Liver (tissue), 9 donors: ENCODE measurements around the gene ZNF628. TPM values are rescaled to one million over a fixed set of nuclear protein-coding genes. Genes with fewer than 3 reads are reported as not detected.

Source experiments
- DNase-seq: peaks from one replicate; pipeline ENCODE4 v3.0.0-alpha.2; 2017; ENCODE audit warnings: low spot score
- H3K27ac ChIP-seq, 2 donors: one replicate each; pipeline ENCODE4 v1.7.0; 2013; ENCODE audit warnings: inconsistent platforms in 2 of 2, low read length in 2 of 2, control low read depth in 1 of 2, low read depth in 1 of 2, mild to moderate bottlenecking in 1 of 2
- H3K27me3 ChIP-seq, 4 donors: one replicate each; pipeline versions ENCODE4 v1.6.1 to v1.7.0; 2013; ENCODE audit warnings: low read length in 3 of 4, inconsistent platforms in 1 of 4, mild to moderate bottlenecking in 1 of 4, moderate library complexity in 1 of 4; ENCODE audit not compliant: control insufficient read depth in 4 of 4, insufficient read depth in 4 of 4
- H3K36me3 ChIP-seq, 4 donors: one replicate each; pipeline versions ENCODE4 v1.6.1 to v1.7.0; 2013; ENCODE audit warnings: low read length in 3 of 4, mild to moderate bottlenecking in 3 of 4, low read depth in 1 of 4, moderate library complexity in 1 of 4; ENCODE audit not compliant: control insufficient read depth in 4 of 4, insufficient read depth in 3 of 4
- H3K4me1 ChIP-seq, 4 donors: one replicate each; pipeline versions ENCODE4 v1.6.1 to v1.7.0; 2013; ENCODE audit warnings: low read length in 3 of 4, mild to moderate bottlenecking in 3 of 4, moderate library complexity in 1 of 4; ENCODE audit not compliant: control insufficient read depth in 4 of 4, insufficient read depth in 4 of 4
- H3K4me3 ChIP-seq, 3 donors: one replicate each; pipeline versions ENCODE4 v1.6.1 to v1.7.0; 2013; ENCODE audit warnings: low read length in 3 of 3, control low read depth in 1 of 3, low read depth in 1 of 3, mild to moderate bottlenecking in 1 of 3
- H3K9ac ChIP-seq, 2 donors: one replicate each; pipeline ENCODE4 v1.7.0; 2013; ENCODE audit warnings: low read length in 2 of 2, mild to moderate bottlenecking in 2 of 2, moderate library complexity in 2 of 2, control low read depth in 1 of 2, low read depth in 1 of 2
- H3K9me3 ChIP-seq, 4 donors: one replicate each; pipeline versions ENCODE4 v1.6.1 to v1.7.0; 2013; ENCODE audit warnings: low read length in 3 of 4; ENCODE audit not compliant: control insufficient read depth in 4 of 4
- FOXA1 ChIP-seq: IDR thresholded peaks from 2 replicates; pipeline ENCODE4 v1.6.1; 2016; ENCODE audit warnings: antibody characterized with exemption
- HNF4G ChIP-seq: IDR thresholded peaks from 2 replicates; pipeline ENCODE4 v1.6.1; 2016; ENCODE audit warnings: antibody characterized with exemption
- JUND ChIP-seq, 2 donors: IDR thresholded peaks; 2 replicates each; pipeline ENCODE4 v1.6.1; 2016; ENCODE audit warnings: antibody characterized with exemption in 2 of 2
- NR2F2 ChIP-seq: IDR thresholded peaks from 2 replicates; pipeline ENCODE4 v1.6.1; 2016; ENCODE audit warnings: antibody characterized with exemption
- RAD21 ChIP-seq, 2 donors: IDR thresholded peaks; 2 replicates each; pipeline ENCODE4 v1.6.1; 2016; ENCODE audit warnings: antibody characterized with exemption in 2 of 2, mild to moderate bottlenecking in 2 of 2
- SP1 ChIP-seq: IDR thresholded peaks from 2 replicates; pipeline ENCODE4 v1.6.1; 2018; ENCODE audit warnings: antibody characterized with exemption, mild to moderate bottlenecking
- TAF1 ChIP-seq: conservative IDR thresholded peaks from 2 replicates; pipeline ENCODE4 v1.6.1; 2016; ENCODE audit warnings: antibody characterized with exemption, mild to moderate bottlenecking
- YY1 ChIP-seq: IDR thresholded peaks from 2 replicates; pipeline ENCODE4 v1.6.1; 2016; ENCODE audit warnings: antibody characterized with exemption, mild to moderate bottlenecking
- WGBS: extraction: QIAGEN DNeasy Blood & Tissue Kit; methylation state at CpG from one replicate; pipeline ENCODE4 v1.1.7; 2013; 5-methylcytosine and 5-hydroxymethylcytosine counted together
- polyA plus RNA-seq, 2 donors: library from polyadenylated mRNA; stranded (reverse) in 1 of 2; unstranded in 1 of 2; fragments of 200-250 nt in 1 of 2; fragments of >200 nt in 1 of 2; fragmentation: Nextera tagmentation in 1 of 2; extraction: Ambion mirVana in 1 of 2; gene quantifications; one replicate each; pipeline versions ENCODE4 v1.2.1 to v1.2.3, GENCODE V29; 2013 to 2015
- total RNA-seq, 2 donors: library from RNA; depleted of rRNA; stranded (reverse); fragments of >200 nt; gene quantifications; one replicate each; pipeline ENCODE4 v1.2.3, GENCODE V29; 2014
- TF ChIP-seq, protein P1 (sequence below): IDR thresholded peaks from 2 replicates; pipeline ENCODE4 v1.6.1; 2016; ENCODE audit warnings: antibody characterized with exemption
- TF ChIP-seq, protein P2 (sequence below): IDR thresholded peaks from 2 replicates; pipeline ENCODE4 v1.6.1; 2016; ENCODE audit warnings: antibody characterized with exemption
- donor health status: healthy.
- donor health status: healthy.
- donor health status: healthy.
- donor health status: healthy.
- donor health status: healthy.

The ZNF628 gene
- total and polyA plus RNA-seq, 4 donors: 0.99 to 4.4 (median 1.5) TPM

DNA sequence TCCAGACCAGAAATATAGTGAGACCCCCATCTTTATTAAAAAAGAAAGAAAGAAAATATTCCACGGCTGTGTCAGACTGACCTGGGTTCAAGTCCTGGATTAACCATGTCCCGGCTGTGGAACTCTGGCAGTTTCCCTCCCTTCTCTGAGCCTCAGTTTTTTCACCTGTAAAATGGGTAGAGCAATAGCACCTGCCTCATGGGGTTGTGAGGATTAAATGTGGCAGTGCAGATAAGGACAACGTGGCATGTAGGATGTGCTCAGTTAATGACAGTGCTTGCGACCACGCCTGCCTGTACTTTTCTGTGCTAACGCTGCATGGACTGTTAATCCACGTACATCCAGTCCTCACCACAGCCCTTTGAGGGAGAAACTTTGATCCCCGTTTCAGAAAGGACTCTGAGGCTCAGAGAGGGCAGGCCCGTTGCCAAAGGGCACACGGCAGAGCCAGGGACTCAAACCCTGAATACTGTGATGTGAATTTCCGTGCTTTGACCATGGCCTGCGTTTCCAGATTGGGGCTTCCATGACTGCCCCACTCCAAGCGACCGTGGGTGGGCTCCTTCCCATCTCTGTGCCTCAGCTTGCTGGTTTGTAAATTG lies 44.4 kb downstream of the ZNF628 start:
- H3K9me3 ChIP-seq: no peaks in the 10 kb centered on the region
- H3K4me1 ChIP-seq: peaks cover 0 to 4% (median 2%) of the 10 kb centered on the region in 4 donors
- TF ChIP-seq TAF1 (no peak), NR2F2 (no peak), FOXA1 (no peak), SP1 (no peak), RAD21 (IDR thresholded peaks at IDR 0.05) (no peak), YY1 (no peak), JUND (IDR thresholded peaks at IDR 0.05) (no peak)
- TF ChIP-seq, protein P1, sequence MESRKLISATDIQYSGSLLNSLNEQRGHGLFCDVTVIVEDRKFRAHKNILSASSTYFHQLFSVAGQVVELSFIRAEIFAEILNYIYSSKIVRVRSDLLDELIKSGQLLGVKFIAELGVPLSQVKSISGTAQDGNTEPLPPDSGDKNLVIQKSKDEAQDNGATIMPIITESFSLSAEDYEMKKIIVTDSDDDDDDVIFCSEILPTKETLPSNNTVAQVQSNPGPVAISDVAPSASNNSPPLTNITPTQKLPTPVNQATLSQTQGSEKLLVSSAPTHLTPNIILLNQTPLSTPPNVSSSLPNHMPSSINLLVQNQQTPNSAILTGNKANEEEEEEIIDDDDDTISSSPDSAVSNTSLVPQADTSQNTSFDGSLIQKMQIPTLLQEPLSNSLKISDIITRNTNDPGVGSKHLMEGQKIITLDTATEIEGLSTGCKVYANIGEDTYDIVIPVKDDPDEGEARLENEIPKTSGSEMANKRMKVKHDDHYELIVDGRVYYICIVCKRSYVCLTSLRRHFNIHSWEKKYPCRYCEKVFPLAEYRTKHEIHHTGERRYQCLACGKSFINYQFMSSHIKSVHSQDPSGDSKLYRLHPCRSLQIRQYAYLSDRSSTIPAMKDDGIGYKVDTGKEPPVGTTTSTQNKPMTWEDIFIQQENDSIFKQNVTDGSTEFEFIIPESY: no peak
- WGBS: 71% methylated on average over 14 of the region's 14 CpGs
- no peak overlapping the region for H3K4me3 ChIP-seq
- no peaks in the 10 kb centered on the region for H3K36me3 ChIP-seq
- no peak overlapping the region for H3K9ac ChIP-seq
- no peaks in the 10 kb centered on the region for H3K27me3 ChIP-seq
- no peak for DNase-seq
- no peak overlapping the region for H3K27ac ChIP-seq

DNA sequence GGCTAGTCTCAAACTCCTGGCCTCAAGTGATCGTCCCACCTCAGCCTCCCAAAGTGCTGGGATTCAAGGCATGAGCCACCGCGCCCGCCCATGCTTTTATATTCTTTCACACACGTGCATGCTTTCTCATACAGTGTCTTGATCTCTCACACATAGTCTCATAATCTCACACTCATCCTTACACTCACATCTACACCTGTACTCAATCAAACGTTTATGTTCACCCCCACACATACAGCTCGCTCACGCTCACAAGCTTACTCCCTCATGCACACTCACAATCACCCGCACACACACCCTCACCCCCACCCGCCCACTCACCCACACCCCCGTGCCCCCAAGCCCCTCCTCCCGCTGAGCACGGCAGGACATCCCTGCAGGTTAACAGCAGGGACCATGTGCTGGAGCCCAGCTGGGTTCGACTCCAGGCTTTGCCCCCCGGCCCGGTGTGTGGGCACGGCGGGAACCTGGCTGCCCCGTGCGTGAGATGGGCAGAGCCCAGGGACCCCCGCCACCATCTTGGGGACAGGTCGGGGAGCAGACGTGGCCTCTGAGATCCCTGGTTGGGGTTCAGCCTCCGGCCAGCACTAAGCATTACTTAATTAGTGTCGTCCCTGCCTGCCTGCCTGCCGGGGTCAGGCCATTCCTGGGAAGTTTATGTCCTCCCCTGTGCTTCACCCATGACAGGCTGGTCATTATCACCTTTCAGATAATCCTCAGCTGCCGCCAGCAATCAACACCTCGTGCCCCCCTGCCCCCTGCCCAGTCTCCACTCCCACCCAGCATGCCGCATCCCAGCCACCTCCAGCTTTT lies 49.1 kb downstream of the ZNF628 start:
- no peak overlapping the region for H3K4me3 ChIP-seq
- no peaks in the 10 kb centered on the region for H3K27me3 ChIP-seq
- H3K4me1 ChIP-seq: peaks cover 0 to 10% (median 5%) of the 10 kb centered on the region in 4 donors
- 42% methylated on average over 29 of the region's 29 CpGs for WGBS
- no peak for DNase-seq
- H3K9me3 ChIP-seq: no peaks in the 10 kb centered on the region
- no peak for TF ChIP-seq FOXA1
- TF ChIP-seq YY1: no peak
- TF ChIP-seq, protein P2, sequence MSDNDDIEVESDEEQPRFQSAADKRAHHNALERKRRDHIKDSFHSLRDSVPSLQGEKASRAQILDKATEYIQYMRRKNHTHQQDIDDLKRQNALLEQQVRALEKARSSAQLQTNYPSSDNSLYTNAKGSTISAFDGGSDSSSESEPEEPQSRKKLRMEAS: no peak
- TF ChIP-seq RAD21 (IDR thresholded peaks at IDR 0.05): no peak
- no peak for TF ChIP-seq HNF4G
- H3K27ac ChIP-seq: no peak overlapping the region
- H3K36me3 ChIP-seq: no peaks in the 10 kb centered on the region
- no peak overlapping the region for H3K9ac ChIP-seq

- no peaks in the 10 kb centered on the region for H3K27me3 ChIP-seq
- H3K4me1 ChIP-seq: peaks cover 0 to 10% (median 5%) of the 10 kb centered on the region in 4 donors
- no peaks in the 10 kb centered on the region for H3K9me3 ChIP-seq
- peak; percentile 41 for DNase-seq
- WGBS: 25% methylated on average over 35 of the region's 35 CpGs
- TF ChIP-seq NR2F2: peak; percentile 38
- TF ChIP-seq, protein P2: no peak
- no peak overlapping the region for H3K4me3 ChIP-seq
- no peak overlapping the region for H3K27ac ChIP-seq
- H3K36me3 ChIP-seq: no peaks in the 10 kb centered on the region
- H3K9ac ChIP-seq: no peak overlapping the region
Observed at GRCh38 chr19:55526216-55527196, 50.1 kb downstream of the ZNF628 start.
